ENCODE data around the gene RBPMS2.
"Not testable (repeated sequence)": the region's sequence is repeated elsewhere in the genome, so short reads cannot be mapped to it uniquely, and the experiment has no call there.

RBPMS2 gene

GRCh38 chr15:64749999-64750657 lies 25.3 kb downstream of the RBPMS2 start:
- DNase-seq = no peak

- DNase-seq = no peak
Observed at GRCh38 chr15:64749167-64749566, 26.2 kb downstream of the RBPMS2 start.

- no peak for DNase-seq
Observed at GRCh38 chr15:64748251-64748650, 27.1 kb downstream of the RBPMS2 start.

GRCh38 chr15:64747578-64747977 lies 27.8 kb downstream of the RBPMS2 start:
- no peak for DNase-seq

- no peak for DNase-seq
Observed at GRCh38 chr15:64746921-64747320, 28.5 kb downstream of the RBPMS2 start.

GRCh38 chr15:64746356-64746755 lies 29.0 kb downstream of the RBPMS2 start:
- no peak for DNase-seq

- DNase-seq = no peak
Observed at GRCh38 chr15:64743691-64744090, 31.7 kb downstream of the RBPMS2 start.

- no peak for DNase-seq
Observed at GRCh38 chr15:64742921-64743320, 32.5 kb downstream of the RBPMS2 start.

- no peak for DNase-seq
Observed at GRCh38 chr15:64742385-64742784, 33.0 kb downstream of the RBPMS2 start.

GRCh38 chr15:64741708-64742107 lies 33.7 kb downstream of the RBPMS2 start:
- not testable (repeated sequence) for DNase-seq

GRCh38 chr15:64740311-64741170 lies 34.8 kb downstream of the RBPMS2 start:
- no peak for DNase-seq

GRCh38 chr15:64739577-64740143 lies 35.7 kb downstream of the RBPMS2 start:
- DNase-seq = no peak

GRCh38 chr15:64739156-64739555 lies 36.2 kb downstream of the RBPMS2 start:
- DNase-seq = no peak

- DNase-seq = no peak
Observed at GRCh38 chr15:64738226-64739095, 36.9 kb downstream of the RBPMS2 start.

GRCh38 chr15:64732156-64732860 lies 43.1 kb downstream of the RBPMS2 start:
- DNase-seq = no peak

GRCh38 chr15:64731805-64732151 lies 43.6 kb downstream of the RBPMS2 start:
- DNase-seq = no peak

- peak; percentile 91 for DNase-seq
Observed at GRCh38 chr15:64731012-64731804, 44.2 kb downstream of the RBPMS2 start.

GRCh38 chr15:64730151-64730550 lies 45.2 kb downstream of the RBPMS2 start:
- DNase-seq = no peak

- DNase-seq = no peak
Observed at GRCh38 chr15:64720188-64720587, 55.2 kb downstream of the RBPMS2 start.

GRCh38 chr15:64717735-64718495 lies 57.5 kb downstream of the RBPMS2 start:
- peak; percentile 61 for DNase-seq

- DNase-seq = no peak
Observed at GRCh38 chr15:64717130-64717529, 58.3 kb downstream of the RBPMS2 start.
